ENCODE measurements around the gene HPCAL1. TPM values are rescaled to one million over a fixed set of nuclear protein-coding genes. Genes with fewer than 3 reads are reported as not detected.

Gene HPCAL1
- total and polyA plus RNA-seq, 2 experiments from 2014 or later, result 8.3 to 25.4 TPM

DNA sequence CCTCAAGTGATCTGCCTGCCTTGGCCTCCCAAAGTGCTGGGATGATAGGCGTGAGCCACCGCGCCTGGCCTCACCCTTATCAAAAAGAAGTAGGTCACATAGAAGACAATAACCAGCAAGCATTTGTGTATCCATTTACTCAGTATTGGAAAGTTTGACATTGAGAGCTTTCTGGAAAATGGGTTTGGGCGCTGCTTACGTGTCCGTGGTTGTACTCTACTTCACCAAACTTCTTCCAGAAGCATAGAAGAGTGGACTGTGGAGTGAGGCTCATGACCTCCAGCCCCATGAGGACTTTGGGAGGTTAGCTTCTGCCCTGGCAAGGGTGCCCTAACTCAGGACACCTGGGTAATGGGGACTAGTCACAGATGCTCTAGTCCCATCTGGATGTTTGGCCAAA is 149.1 kb downstream of the HPCAL1 start (continued):
- TF ChIP-seq, protein P1, sequence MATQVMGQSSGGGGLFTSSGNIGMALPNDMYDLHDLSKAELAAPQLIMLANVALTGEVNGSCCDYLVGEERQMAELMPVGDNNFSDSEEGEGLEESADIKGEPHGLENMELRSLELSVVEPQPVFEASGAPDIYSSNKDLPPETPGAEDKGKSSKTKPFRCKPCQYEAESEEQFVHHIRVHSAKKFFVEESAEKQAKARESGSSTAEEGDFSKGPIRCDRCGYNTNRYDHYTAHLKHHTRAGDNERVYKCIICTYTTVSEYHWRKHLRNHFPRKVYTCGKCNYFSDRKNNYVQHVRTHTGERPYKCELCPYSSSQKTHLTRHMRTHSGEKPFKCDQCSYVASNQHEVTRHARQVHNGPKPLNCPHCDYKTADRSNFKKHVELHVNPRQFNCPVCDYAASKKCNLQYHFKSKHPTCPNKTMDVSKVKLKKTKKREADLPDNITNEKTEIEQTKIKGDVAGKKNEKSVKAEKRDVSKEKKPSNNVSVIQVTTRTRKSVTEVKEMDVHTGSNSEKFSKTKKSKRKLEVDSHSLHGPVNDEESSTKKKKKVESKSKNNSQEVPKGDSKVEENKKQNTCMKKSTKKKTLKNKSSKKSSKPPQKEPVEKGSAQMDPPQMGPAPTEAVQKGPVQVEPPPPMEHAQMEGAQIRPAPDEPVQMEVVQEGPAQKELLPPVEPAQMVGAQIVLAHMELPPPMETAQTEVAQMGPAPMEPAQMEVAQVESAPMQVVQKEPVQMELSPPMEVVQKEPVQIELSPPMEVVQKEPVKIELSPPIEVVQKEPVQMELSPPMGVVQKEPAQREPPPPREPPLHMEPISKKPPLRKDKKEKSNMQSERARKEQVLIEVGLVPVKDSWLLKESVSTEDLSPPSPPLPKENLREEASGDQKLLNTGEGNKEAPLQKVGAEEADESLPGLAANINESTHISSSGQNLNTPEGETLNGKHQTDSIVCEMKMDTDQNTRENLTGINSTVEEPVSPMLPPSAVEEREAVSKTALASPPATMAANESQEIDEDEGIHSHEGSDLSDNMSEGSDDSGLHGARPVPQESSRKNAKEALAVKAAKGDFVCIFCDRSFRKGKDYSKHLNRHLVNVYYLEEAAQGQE (IDR thresholded peaks at IDR 0.05; ENCODE audit: unreplicated experiment), result no peak

DNA sequence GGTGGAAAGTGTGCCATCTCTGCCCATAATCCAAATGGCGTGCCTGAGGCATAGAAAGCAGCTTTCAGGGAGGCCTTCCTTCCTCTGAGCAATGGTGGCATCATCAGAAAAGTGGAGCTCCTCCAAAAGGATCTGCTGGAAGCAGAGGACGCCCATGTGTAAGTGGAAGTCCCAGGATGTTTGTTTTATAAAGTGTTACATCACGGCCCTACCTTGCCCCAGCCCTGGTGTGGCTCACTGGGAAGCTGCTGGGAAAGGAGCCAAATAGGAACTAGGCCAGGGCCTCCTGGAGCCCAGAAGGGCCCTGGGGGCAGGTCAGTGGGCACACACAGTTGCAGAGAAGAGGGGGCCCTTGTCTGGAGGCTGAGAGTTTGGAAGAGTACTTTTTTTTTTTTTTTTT is 149.6 kb downstream of the HPCAL1 start:
- H3F3A ChIP-seq (replicated peaks; ENCODE audit: low read depth), result no peaks in the 10 kb centered on the region
- H3K27me3 ChIP-seq (ENCODE audit: insufficient read depth), result peaks cover 17% of the 10 kb centered on the region
- Mint-ChIP-seq H3K27me3 (ENCODE audit: insufficient read depth, low read depth, poor library complexity) (peaks cover 15% of the 10 kb centered on the region), H3K4me1 (peaks cover 13% of the 10 kb centered on the region), H3K27ac (no peak overlapping the region), H3K4me3 (no peak overlapping the region), H3K9me3 (no peaks in the 10 kb centered on the region; the same call in 2 of the 3 replicates), H3K36me3 (ENCODE audit: low read depth) (peaks cover 2% of the 10 kb centered on the region)
- DNase-seq (ENCODE audit: low spot score) (no peak), ATAC-seq (no peak)
- no peaks in the 10 kb centered on the region for H4K20me1 ChIP-seq (replicated peaks; ENCODE audit: insufficient read depth)
- no peaks in the 10 kb centered on the region for H3K36me3 ChIP-seq (ENCODE audit: insufficient read depth)
- peaks cover 5% of the 10 kb centered on the region for H3K4me1 ChIP-seq (ENCODE audit: insufficient read depth)
- H3K27ac ChIP-seq (ENCODE audit: low read depth), result no peak overlapping the region
- no peaks in the 10 kb centered on the region for H3K9me2 ChIP-seq (ENCODE audit: insufficient read depth)
- peaks cover under 1% of the 10 kb centered on the region for H3K79me2 ChIP-seq (replicated peaks; ENCODE audit: insufficient read depth)
- no peak overlapping the region for H2AFZ ChIP-seq
- H3K4me2 ChIP-seq, result no peak overlapping the region
- no peak overlapping the region for H3K4me3 ChIP-seq
- no peak for TF ChIP-seq NANOG (IDR thresholded peaks at IDR 0.05; ENCODE audit: borderline replicate concordance)
- TF ChIP-seq, protein P2, sequence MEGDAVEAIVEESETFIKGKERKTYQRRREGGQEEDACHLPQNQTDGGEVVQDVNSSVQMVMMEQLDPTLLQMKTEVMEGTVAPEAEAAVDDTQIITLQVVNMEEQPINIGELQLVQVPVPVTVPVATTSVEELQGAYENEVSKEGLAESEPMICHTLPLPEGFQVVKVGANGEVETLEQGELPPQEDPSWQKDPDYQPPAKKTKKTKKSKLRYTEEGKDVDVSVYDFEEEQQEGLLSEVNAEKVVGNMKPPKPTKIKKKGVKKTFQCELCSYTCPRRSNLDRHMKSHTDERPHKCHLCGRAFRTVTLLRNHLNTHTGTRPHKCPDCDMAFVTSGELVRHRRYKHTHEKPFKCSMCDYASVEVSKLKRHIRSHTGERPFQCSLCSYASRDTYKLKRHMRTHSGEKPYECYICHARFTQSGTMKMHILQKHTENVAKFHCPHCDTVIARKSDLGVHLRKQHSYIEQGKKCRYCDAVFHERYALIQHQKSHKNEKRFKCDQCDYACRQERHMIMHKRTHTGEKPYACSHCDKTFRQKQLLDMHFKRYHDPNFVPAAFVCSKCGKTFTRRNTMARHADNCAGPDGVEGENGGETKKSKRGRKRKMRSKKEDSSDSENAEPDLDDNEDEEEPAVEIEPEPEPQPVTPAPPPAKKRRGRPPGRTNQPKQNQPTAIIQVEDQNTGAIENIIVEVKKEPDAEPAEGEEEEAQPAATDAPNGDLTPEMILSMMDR (conservative IDR thresholded peaks at IDR 0.05; ENCODE audit: low read depth in 2 of 2), result no peak
- TF ChIP-seq ZNF331 (CRISPR knock-in tag; IDR thresholded peaks at IDR 0.05; ENCODE audit: low read depth), result no peak
- TF ChIP-seq, protein P3, sequence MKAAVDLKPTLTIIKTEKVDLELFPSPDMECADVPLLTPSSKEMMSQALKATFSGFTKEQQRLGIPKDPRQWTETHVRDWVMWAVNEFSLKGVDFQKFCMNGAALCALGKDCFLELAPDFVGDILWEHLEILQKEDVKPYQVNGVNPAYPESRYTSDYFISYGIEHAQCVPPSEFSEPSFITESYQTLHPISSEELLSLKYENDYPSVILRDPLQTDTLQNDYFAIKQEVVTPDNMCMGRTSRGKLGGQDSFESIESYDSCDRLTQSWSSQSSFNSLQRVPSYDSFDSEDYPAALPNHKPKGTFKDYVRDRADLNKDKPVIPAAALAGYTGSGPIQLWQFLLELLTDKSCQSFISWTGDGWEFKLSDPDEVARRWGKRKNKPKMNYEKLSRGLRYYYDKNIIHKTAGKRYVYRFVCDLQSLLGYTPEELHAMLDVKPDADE (IDR thresholded peaks at IDR 0.05), result no peak
- TF ChIP-seq EZH2phosphoT487 (IDR thresholded peaks at IDR 0.05; ENCODE audit: unreplicated experiment), result no peak
- TF ChIP-seq, protein P1 (IDR thresholded peaks at IDR 0.05; ENCODE audit: unreplicated experiment), result no peak
- TF ChIP-seq EZH2 (IDR thresholded peaks at IDR 0.05; ENCODE audit: low read depth, unreplicated experiment), result no peak
- TF ChIP-seq ZNF114 (CRISPR knock-in tag; IDR thresholded peaks at IDR 0.05), result no peak

All from GM23338 (cell line).